Activated CD4-positive, alpha-beta T cell treated with anti-CD3 and anti-CD28 coated beads, Interleukin-2, amount 50 U/mL, for 48 hours (primary cell): Measurements from ENCODE around the gene PCDH12.
"Not testable (repeated sequence)": the region's sequence is repeated elsewhere in the genome, so short reads cannot be mapped to it uniquely, and the experiment has no call there.

ENCODE experiments used
- DNase-seq, 2 experiments: peaks; one replicate each; pipeline ENCODE4 v3.0.0-alpha.2; 2020

The PCDH12 gene

DNA sequence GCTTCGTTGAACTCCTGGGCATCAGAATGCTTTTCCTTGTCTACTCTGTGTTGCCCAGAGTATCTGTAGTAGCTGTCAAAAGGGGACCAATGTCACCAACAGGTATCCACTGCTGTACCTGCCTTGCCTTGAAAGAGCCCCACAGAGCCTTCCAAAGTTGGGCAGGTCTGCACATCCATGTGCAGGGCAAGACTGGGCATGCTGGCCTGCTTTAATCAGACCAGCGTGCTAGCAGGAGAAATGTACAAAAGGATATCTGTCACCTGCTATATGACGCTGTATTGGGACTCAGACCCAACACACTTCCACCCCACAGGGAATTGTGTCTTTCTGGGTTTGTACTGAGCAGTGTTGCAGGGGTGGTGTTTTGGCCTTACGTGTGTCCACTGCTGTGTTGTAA, 22.5 kb downstream of the PCDH12 start:
- DNase-seq = no peak

DNA sequence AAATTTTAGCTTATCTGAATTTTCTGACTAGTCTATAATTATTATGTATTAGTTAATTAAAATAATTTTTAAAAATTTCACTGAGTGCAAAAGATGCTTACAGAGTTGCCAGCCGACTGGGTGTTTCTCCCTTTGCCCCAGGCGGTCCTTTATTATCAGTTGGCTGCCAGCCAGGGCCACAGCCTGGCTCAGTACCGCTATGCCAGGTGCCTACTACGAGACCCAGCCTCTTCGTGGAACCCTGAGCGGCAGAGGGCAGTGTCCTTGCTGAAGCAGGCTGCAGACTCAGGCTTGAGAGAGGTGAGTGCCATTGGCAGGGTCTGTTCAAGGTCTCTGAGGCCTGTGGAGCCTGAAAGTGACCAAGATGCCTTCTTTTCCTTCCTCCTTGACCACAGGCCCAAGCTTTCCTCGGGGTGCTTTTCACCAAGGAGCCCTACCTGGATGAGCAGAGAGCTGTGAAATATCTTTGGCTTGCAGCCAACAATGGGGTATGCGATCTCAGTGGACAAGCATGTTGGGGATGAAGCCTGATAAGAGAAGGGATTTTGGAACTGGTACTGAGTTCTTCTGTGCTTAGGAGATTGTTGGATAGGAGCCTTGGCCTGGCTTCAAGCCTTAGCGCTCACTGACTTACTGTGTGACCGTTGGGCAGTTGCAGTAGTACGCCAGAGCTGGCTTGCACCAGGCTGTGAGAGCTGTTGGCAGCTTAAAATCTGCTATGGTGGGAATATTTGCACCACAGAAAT, 23.7 kb downstream of the PCDH12 start:
- DNase-seq = no peak

DNA sequence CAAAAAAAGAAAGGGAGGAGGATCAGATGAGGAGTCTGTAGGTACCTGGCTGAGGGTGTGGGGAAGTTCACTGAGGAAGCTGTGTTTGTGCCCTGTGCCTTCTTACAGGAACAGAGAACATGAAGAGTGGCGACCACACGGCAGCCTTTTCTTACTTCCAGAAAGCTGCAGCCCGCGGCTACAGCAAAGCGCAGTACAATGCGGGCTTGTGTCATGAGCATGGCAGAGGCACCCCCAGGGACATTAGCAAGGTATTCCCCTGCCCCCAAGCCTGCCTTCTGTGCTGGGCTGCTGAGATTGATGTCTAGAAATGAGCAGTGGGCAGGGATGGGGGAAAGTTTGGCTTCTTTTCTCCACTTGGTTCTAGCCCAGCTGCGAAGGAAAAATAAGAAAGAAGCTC, 24.9 kb downstream of the PCDH12 start:
- DNase-seq = no peak

DNA sequence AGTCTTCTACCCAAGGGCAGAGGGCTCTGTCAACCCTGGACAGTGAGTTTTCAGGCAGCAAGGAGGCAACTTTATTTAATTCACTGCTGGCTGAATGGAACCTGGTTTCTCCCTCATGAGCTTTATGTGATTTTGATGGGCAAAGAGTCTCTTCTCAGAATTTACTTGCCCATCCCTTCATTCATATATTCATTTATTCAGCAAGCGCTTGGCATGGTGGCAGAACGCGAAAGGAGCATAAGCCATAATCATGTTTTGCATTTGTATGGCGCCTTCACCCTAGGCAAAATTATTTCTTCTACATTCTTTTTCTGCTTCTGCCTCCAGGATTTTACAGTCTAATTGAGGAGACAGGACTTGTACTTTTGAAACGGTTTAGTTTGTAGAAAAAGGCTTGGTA, 26.3 kb downstream of the PCDH12 start:
- DNase-seq = no peak

DNA sequence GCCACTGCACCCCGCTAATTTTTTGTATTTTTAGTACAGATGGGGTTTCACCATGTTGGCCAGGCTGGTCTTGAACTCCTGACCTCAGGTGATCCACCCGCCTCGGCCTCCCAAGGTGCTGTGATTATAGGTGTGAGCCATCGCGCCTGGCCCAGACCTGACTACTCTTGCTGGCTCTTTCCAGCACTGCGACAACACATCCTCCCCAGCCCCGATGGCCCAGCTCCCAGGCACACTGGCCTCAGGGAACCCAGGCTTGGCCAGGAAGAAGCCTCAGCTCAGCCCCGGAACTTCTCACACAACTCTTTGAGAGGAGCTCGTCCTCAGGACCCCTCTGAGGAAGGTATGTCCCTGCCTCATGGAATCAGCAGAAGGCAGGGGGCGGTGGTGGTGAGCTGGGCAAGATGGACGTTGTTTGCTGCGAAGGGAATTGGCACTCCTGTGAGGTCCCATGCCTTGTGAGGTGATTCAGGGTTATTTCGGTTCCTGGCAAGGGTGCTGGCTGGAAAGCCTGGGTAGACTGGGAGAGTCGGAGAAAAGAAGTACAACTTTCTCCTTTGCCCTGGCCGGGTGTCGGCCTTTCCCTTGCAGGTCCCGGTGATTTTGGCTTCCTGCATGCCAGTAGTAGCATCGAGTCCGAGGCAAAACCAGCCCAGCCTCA, 28.5 kb downstream of the PCDH12 start:
- DNase-seq = no peak

DNA sequence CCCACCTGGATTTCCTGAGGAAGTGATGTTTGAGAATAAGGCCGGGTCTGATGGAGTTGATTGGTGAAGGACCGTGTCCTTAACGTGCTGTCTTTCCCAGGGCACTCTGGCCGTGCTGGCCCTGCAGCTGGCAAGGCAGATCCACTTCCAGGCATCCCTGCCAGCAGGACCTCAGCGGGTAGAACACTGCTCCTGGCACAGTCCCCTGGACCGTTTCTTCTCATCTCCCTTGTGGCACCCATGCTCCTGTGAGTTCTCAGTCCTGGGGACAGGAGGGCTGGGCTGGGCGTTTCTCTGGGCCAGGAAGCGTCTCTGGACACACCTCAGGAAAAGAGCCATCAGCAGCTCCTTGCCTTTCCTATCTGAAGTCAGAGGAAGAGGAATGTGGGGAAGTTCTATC, 30.0 kb downstream of the PCDH12 start:
- no peak for DNase-seq

DNA sequence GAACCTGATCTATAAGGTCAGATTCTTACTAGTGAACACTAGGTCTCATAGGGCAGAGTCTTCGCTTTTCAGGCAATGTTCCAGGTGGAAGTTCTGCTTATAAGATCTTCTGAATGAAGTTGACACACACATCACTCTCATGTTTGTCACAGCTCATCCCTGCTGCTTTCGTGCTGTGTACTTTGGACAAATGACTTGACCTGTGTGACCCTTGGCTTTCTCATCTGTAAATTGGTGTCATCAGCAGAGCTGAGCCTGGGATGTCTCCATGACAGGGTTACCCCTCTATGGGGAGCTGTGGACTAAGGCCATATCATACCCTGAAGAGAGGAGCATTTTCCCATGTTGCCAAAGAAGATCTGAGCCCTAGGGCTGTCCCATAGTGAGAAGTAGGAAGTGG, 31.6 kb downstream of the PCDH12 start:
- DNase-seq = no peak

DNA sequence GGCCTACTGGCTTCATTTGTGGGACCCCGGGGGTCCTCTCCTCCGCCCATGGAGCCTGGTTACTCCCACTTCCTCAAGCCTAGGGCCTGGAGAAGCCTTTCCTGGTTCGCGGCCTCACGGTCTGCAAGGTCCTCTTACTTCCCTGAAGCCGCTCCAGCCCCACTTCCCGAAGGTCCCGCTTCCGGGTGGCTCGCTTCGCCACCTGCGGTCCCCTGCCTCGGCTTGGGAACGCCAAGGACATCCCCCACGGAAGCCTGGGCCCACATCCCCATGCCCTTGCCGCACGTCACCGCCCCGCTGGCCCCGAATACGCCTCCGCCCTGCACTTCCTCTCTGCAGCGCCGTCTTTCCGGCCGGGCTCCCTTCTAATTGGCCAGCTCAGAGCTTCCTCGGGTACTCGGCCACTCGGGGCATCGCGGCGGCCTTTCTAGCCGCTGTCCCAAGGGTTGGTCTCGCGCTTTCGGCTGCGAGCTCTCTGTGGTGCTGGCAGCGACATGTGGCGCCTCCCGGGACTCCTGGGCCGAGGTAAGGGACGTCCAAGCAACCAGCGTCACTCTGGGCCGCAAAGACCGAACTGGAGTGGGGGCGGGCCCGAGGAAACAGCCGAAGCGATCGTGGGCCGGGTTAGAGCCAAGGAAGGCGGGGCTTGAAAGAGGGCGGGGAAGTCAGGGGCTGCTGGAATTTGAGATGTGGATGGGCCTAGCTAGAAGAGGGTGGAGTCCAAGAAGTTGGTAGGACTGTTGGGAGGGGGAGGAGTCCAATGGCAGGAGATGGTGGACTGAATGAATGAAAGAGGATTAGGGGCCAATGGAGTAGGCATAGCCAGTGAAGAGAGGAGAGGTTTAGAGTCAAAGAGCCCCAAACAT, 34.3 kb downstream of the PCDH12 start, which contains the start of gene DELE1:
TSS of gene DELE1 (plus strand) at position 424 of the 866 bp plus-strand sequence. CDS start at position 495, 71 bp downstream.
- peak; percentile 96 to 97 for DNase-seq

DNA sequence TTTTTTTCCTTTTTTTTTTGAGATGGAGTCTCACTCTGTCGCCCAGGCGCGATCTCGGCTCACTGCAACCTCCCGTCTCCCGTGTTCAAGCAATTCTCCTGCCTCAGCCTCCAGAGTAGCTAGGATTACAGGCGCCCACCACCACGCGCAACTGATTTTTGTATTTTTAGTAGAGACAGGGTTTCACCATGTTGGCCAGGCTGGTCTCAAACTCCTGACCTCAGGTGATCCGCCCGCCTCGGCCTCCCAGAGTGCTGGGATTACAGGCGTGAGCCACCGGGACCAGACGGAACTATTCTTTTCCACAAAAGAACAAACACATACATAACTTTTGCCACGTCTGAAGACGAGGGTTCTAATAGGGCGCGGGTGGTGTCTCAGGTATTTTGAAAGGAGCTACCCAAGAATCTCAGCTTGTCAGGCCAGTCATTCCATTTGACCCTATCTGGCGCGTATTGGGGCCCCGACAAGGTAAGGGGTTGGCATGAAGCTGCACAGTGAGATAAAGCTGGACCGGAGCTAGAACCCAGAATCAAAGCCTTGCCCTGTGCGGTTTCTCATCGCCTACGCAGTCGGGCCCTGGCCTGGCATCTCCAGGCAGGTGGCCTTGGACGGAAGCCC, 35.1 kb downstream of the PCDH12 start:
- not testable (repeated sequence) for DNase-seq

DNA sequence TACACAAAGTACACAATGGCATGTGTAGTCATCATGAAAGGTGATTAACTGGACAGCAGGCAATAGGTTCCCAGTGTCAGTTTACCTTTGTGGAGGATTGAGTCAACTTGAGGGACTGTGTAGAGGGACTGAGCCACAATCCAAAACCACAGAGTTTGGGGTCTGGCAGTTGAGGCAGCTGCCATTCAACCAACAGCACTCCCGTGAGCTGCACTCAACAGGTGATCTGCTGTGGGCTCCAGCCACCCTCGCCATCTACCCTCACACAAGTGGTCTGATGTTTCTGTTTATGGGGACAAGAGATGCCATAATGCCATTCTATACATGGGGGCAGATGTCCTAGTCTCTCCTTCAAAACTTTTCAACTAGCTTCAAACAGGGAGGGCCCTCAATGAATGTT, 37.2 kb downstream of the PCDH12 start:
- DNase-seq = no peak

DNA sequence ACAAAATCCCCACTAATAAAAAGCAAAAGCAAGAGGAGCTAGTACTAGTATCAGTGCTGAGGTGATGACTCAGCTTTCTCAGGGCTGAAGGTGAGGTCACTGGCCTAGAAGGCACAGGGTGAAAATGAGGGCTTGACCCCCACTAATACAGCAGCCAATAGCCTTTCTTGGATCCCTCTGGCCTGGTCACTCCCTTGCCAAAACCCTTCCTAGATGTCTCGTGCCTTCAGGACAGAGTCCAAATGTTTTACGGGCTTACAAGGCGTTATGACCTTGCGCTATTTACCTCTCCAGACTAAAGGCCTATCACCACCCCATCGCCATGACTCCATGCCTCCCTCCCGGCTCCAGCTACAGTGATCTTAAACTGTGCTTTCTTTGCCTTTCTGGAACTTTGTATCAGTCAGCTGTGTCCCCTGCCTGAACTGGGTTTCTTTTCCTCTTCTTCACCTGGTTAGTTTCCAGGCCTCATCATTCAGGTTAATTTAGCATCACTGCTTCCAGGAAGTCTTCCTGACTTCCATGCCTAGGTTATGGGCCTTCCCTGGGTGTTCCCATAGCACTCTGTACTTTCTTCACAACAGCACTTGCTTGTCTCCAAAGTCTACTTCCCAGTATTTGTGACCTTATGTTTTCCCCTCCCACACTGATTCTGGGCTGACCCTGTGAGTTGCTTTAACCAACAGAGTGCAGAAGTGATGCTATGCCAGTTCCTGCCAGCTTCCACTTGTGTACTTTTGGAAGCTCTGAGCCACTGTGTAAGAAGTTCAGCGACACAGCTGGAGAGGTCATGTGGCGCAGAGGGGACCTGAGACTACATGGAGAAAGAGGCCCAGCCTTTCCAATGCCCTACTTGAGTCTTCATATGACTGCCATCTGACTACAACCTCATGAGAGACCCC, 38.5 kb downstream of the PCDH12 start:
- DNase-seq = no peak

DNA sequence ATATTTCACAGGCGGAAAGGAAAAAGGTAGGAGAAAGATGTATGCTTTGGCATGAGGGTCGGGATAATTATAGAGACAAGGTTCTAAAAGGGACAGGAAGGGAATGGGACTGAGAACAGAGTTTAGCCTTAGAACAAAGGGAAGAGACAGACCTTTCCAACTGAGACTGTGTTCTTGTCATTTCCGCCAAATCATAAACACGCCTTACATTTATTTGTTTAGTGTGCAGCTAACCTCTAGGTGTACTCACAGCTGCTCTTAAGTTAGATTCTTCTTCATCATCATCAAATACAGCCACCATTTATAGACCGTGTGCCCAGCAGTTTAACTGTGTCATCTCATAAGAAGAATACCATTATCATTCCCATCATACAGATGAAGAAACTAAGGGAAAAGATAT, 40.2 kb downstream of the PCDH12 start:
- DNase-seq = no peak

DNA sequence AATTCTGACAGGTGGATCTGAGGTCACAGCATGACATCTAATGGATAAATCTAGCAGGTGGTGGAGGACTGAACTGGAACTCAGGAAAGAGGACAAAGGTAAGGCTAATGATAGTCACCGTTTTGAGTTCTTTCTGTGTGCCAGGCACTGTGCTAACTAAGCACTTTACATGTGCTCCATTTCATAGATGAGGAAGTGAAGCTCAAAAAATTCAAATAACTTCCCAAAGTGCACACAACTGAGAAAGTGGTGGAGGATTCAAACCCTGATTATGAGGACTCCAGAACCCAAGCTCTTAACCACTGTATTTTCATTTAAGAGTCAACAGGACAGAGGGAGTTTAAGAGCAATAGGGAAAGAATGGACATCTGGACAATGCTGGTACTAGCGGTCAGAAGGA, 41.5 kb downstream of the PCDH12 start:
- no peak for DNase-seq

DNA sequence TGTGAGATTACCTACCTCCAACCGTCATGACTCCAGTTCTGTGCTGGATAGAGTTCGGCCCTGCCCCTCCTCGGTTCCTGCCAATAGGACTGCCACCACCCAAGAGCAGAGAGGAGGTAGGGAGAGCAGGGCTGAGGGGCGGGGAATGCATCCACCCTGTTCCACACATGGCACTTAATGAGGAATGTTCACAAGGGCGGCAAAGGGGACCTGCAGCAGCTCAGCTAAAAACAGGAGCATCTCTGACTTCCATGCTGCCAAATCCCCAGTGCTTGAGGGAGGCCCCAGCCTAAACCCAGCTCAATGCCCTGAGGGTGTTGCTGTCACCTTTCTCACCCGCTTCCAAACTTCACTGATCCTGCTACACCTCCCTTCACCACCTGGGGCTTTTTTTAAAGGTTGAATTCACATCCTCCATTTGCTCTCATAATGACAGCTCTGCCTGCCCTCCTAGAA, 42.1 kb downstream of the PCDH12 start:
- DNase-seq = no peak

DNA sequence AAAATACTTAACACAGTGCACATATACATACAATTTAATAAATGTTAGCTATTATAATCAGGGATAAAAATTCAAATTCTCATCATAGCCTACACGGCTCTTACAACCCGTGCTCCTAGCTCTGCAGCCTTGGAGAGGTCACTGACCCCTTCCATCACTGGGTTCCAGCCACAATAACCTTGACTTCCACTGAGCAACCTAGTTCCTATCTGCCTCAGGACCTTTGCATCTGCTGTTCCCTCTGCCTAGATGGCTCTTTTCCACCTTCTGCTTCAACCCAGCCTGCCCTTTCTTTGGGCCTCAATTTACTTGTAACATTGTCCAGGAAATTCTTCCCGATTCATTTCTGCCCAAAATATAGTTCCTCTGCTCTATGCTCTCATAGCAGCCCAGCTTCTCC, 43.2 kb downstream of the PCDH12 start:
- no peak for DNase-seq

DNA sequence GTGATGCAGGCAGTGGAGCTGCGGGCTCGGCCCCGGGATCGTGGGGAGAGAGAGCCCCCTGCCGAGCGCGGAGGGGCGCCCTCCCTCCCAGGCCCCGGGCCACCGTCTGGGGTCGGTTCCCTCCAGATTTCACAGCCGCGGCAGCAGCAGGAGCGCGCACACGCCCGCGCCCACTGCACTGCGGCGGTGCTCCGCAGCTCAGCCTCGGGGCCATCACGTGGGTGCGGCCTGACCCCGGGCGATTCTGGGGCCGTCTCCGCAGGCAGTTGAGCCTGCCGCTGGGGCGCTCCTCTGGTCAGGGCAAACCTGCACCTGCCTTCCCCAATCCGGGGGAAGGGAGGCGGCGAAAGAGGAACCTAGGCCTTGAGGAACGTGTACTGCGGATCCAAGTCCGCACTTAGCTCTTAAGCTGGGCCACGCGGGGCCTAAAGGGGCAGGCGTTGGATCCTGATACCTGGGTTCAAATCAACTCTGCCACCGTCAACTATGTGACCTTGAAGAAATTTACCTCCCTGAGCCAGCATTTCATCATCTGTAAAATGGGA, 43.7 kb downstream of the PCDH12 start:
- DNase-seq = peak in 1 of 2 experiments; percentile 20

DNA sequence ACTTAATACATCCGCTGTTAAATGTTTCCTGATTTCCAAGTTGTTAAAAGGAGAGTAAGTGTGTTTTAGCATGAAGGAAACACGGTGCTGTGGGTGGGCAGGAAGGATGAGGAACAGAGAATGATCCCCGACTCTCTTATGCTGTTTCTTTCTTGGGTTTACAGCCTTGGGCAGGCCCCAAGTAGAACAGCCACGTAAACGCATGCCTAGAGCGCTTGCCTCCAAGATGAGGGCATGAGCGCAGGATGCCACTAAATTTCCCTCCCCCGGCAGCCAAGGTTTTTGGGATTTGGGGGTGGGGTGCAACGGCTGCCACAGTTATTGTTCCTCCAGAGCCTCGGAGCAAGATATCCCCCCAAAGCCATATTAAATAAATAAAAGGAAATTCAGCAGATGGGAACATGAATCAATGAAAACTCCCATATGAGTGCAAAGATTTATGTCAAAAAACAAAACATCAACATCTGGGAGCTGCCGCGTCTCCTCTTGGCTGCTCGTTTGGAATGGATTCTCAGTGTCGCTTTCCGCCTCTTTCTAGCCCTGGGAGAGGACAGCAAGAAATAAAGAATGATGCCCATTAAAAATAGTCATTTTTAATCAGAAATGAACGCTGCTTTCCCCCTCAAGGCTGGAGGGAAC, 44.3 kb downstream of the PCDH12 start:
- DNase-seq = no peak

DNA sequence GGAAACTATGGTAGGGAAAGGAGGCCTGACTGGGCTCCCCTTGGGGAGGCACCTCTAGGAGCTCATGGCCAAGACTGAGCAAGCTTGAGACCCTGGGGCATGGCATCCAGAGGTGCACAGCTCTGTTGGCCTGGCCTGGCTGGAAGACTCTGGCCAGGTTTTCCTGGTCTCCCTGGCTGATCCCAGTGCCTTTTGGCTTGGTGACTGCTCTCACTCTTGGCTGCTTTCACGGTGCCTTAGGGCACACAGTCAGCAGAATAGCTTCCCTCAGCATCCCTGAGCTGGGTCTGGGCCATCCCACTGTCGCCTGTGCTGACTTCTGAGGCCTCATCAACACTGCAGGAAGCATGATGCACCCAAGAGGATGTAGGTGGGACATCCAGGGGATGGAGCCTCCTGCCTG, 47.7 kb downstream of the PCDH12 start:
- DNase-seq = no peak

DNA sequence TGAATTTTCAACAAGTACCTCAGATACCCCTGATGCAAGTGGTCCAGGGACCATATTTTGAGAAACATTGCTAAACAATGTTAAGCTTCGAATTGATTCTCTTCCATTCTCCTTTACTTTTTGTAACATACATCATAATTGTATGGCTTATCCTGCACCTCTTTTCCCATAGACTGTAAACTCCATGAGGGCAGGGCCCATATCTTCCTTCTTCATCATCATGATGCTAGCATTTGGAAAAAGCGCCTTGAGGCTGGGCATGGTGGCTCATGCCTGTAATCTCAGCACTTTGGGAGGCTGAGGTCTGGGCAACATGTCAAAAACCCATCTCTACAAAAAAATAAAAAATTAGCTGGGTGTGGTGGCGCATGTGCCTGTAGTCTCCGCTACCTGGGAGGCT, 48.8 kb downstream of the PCDH12 start:
- DNase-seq = no peak

DNA sequence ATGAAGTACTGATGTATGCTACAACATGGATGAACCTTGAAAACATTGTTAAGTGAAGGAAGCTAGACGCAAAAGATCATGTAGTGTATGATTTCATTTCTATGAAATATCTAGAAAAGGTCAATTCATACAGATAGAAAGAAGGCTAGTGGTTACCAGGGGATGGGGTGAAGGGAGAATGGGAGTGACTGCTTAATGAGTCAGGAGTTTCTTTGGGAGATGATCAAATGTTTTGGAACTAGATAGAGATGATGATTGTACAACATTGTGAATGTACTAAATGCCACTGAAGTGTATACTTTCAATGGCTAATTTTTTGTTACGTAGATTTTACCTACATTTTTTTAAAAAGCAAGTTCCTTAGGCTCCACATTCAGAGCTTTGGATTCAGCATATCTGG, 49.2 kb downstream of the PCDH12 start:
- no peak for DNase-seq

DNA sequence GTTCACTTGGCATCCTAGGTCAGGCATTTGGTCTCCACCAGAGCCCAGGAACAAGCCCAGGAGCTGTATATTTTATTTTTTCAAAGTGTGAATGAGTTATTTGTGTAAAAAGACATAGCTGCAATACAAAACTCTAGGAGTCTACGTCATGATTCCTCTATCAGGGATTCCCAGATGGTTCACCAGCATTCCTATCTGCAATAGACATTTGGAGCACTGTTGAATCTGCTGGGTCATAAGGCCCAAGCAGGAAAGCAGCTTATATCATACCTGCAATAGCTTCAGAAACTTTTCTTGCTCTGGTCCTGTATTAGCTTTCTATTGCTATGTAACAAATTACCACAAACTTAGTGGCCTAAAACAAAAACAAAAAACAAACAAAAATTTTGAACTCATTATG, 51.0 kb downstream of the PCDH12 start:
- no peak for DNase-seq
